OCI-M2 (cell line): ENCODE measurements around the gene HJV.
A peak's percentile ranks its signal among the peaks of the same experiment; 100 is the strongest.

Experiments used
- DNase-seq: peaks from one replicate; lab custom pipeline; 2025; ENCODE audit not compliant: unreplicated experiment; lab: John Stamatoyannopoulos, UW

HJV gene

GRCh38 chr1:145993618-145994390 is 27.7 kb downstream of the HJV start:
- no peak for DNase-seq

DNA sequence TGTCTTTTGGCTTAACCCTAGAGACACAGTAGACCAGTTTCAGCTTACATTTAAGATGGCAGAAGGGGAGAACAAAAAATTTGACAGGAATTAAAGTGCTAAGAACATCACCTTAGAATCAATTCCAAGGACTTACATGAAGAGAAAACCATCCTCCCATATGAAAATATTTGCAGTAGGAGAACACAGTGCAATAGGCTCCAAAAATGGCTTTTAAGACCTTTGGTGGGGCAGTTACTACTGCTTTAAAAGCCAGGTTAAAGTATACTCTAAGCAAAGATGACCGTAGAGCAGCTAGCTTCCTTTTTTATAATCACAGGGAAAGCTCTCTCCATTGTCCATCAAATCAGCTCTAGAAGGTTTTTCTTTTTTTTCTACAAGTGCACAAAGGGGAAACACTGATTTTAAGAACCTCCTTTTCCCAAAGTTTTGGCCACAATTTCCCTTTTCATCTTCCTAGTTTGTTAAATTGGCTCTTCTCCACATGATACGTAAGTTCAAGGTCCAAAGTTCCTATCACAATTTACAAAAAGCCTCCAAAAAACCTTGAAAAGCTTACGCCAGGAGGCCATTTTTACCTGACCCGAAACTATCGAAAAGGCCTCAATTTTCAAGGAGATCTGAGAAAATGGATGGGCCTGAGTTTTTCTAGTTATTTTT is 28.4 kb downstream of the HJV start:
- DNase-seq: no peak

DNA sequence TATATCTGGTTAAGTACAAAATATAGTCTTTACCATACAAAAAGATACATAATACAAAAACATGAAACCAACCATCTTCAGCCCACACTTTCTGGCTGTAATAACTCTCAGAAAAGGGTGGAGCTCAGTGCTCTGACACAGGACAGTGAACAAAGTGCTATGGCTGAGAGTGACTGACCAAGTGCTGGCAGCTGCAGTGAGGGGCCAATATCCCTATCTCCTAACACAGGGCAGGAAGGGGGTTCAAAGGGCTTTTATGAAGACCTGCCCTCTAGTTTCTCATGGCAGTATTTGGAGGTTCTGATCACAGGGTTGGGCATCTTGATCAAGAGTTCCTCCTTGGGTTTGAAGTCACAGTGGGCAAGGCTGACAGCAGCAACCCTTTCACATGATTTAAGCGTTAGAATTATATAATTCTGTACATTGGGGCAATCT is 29.0 kb downstream of the HJV start:
- no peak for DNase-seq

DNA sequence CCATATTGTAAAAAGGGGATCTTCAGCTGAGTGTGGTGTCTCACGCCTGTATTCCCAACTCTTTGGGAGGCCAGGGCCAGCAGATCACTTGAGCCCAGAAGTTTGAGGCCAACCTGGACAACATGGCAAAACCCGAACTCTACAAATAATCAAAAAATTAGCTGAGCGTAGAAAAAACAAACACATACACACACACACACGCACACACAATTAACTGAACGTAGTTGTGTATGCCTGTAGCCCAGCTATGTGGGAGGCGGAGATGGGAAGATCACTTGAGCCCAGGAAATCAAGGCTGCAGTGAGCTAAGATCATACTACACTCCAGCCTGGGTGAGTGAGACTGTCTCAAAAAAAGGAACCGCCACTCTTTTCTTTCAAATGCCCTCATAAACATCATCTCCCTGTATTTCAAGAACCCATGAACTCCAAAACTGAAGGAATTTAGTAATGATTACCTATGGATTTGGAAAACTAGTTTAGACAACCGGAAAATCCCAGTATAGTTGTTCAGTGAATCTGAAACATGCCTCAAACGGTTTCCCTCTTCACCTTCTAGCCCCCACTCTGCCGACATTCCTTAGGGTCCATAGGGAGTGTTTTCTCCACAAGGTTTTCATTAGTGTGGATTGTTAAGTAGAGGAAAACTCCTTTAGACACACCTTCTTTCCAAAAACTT is 29.7 kb downstream of the HJV start:
- no peak for DNase-seq

GRCh38 chr1:145990249-145990855 is 31.2 kb downstream of the HJV start:
- DNase-seq: no peak

GRCh38 chr1:145988773-145989172 is 32.8 kb downstream of the HJV start:
- DNase-seq: no peak

GRCh38 chr1:145987926-145988325 is 33.6 kb downstream of the HJV start:
- no peak for DNase-seq

DNA sequence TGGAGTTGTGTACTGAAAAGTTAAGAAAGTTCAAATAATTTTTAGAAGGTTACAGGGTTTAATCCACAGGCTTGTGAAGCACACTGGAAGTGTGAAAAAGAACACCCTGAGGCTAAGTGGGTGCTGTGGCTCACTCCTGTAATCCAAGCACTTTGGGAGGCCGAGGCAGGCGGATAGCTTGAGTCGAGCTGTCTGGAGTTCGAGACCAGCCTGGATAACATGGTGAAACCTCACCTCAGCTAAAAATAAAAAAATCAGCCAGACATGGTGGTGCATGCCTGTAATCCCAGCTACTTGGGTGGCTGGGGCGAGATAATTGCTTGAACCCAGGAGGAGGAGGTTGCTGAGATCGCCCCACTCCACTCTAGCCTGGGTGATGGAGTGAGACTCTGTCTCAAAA is 35.0 kb downstream of the HJV start:
- DNase-seq: no peak

- no peak for DNase-seq
Measured at GRCh38 chr1:145985502-145986439, 35.8 kb downstream of the HJV start.

GRCh38 chr1:145985129-145985501 is 36.4 kb downstream of the HJV start:
- DNase-seq: no peak

- DNase-seq: no peak
Measured at GRCh38 chr1:145983960-145984830, 37.3 kb downstream of the HJV start.

GRCh38 chr1:145983206-145983675 is 38.3 kb downstream of the HJV start:
- DNase-seq: no peak

- no peak for DNase-seq
Measured at GRCh38 chr1:145982010-145982723, 39.4 kb downstream of the HJV start.

GRCh38 chr1:145980457-145980994 is 41.0 kb downstream of the HJV start:
- no peak for DNase-seq

DNA sequence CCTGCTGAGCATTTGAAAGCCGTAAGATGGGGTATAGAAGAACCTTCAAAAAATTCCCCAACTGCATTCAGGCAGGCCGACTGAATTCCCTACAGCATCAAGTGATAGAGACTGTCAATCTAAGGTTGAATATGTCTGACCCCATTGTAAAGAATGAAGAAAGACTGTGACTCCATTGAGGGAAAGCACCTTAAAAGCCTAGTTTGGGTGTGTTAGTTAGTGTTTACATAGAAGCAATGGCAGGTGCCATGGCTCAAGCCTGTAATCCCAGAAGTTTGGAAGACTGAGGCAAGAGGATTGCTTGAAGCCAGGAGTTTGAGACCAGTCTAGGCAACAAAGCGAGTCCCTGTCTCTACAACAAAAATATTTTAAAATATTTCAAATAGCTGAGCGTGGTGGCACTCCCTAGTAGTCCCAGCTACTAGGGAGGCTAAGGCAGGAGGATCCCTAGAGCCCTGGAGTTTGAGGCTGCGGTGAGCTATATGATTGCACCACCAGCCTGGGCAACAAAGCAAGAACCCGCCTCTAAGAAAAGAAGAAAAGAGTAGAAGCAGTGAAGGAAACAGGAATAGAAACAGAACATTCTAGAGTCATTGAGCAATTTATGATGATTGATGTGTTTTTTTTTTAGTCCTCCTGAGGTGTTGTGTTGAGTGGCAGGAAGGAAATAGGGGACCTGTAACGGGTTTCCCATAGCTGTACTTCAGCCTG is 41.6 kb downstream of the HJV start:
- DNase-seq: no peak

DNA sequence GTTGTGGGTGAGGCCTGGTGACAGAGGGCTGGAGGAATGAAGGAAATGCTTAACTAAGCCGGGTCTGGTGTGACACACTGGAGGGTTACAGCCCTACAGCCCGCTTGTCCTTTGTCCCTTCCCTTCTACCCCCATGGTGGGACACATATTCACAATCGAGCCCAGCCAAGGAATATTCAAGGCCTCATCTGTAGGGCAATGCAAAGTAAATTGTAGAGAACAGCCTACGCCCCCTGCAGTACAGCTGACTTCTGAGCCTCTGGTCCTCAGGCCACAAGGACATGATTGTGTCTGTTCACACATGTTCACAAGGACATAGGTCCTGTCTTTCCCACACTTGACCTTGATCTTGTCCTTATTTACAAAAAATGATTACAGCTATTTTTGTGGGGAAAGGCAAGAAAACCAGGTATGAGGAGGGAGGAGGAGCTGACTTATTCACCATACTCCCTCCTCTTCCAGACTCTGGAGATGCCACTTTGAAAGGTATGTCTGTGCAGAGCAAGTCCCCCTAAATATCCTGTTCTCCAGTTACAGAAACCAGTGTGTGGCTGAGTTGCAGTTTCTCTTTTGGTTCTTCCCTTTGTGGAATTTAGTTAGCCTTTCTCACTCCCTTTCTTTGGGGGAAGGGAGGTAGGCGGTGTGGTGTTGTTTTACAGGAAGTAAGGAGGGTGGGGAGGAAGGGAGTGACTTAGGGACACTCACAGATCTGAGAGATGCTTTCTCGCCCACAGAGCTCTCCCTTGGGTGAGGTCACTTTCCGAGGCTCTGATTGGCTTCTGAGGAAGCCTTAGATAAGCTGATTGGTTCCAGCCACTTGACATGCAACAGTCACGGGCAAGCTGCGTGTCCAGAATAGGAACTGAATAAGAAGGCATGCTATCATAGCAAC is 42.4 kb downstream of the HJV start:
- DNase-seq: peak; percentile 83

GRCh38 chr1:145978471-145978853 is 43.1 kb downstream of the HJV start:
- DNase-seq: no peak
